H9 (cell line): ENCODE measurements around the gene MYOCD. TPM values are rescaled to one million over a fixed set of nuclear protein-coding genes. Genes with fewer than 3 reads are reported as not detected.

ENCODE experiments used
- DNase-seq: peaks from one replicate; pipeline ENCODE4 v3.0.0-alpha.2; 2017
- H2AFZ ChIP-seq: one replicate; pipeline ENCODE4 v1.6.1; 2013; ENCODE audit warnings: mild to moderate bottlenecking, low read length, control low read depth, moderate library complexity
- H2AK5ac ChIP-seq: 2 replicates; pipeline ENCODE4 v1.6.1; 2013; ENCODE audit warnings: low read length, control low read depth, mixed read lengths; ENCODE audit not compliant: insufficient read length
- H2BK120ac ChIP-seq: one replicate; pipeline ENCODE4 v1.6.1; 2013; ENCODE audit warnings: low read depth, mild to moderate bottlenecking, low read length, control low read depth, inconsistent platforms; ENCODE audit not compliant: poor library complexity, severe bottlenecking
- H2BK12ac ChIP-seq: 2 replicates; pipeline ENCODE4 v1.6.1; 2013; ENCODE audit warnings: low read length, control low read depth, mixed read lengths, low read depth; ENCODE audit not compliant: insufficient read length
- H2BK15ac ChIP-seq: 2 replicates; pipeline ENCODE4 v1.6.1; 2013; ENCODE audit warnings: low read depth, low read length, control low read depth
- H2BK20ac ChIP-seq: one replicate; pipeline ENCODE4 v1.6.1; 2013; ENCODE audit warnings: low read depth, mild to moderate bottlenecking, low read length, control low read depth, inconsistent platforms; ENCODE audit not compliant: poor library complexity, severe bottlenecking
- H2BK5ac ChIP-seq: 2 replicates; pipeline ENCODE4 v1.6.1; 2013; ENCODE audit warnings: low read length, control low read depth, mixed read lengths; ENCODE audit not compliant: insufficient read length
- H3K14ac ChIP-seq: 2 replicates; pipeline ENCODE4 v1.6.1; 2013; ENCODE audit warnings: low read length, control low read depth; ENCODE audit not compliant: insufficient read depth
- H3K18ac ChIP-seq: 2 replicates; pipeline ENCODE4 v1.6.1; 2013; ENCODE audit warnings: low read depth, mild to moderate bottlenecking, mixed read lengths, low read length, control low read depth; ENCODE audit not compliant: insufficient read length
- H3K23ac ChIP-seq: 2 replicates; pipeline ENCODE4 v1.6.1; 2013; ENCODE audit warnings: low read length, control low read depth, mixed read lengths, low read depth; ENCODE audit not compliant: insufficient read length
- H3K23me2 ChIP-seq: 2 replicates; pipeline ENCODE4 v1.6.1; 2013; ENCODE audit warnings: low read depth, mild to moderate bottlenecking, mixed read lengths, low read length, control low read depth; ENCODE audit not compliant: insufficient read length, poor library complexity, severe bottlenecking
- H3K27ac ChIP-seq: 2 replicates; pipeline ENCODE4 v1.5.1; 2013; ENCODE audit warnings: low read length, control low read depth, mixed read lengths, low read depth; ENCODE audit not compliant: insufficient read length
- H3K27me3 ChIP-seq: 2 replicates; pipeline ENCODE4 v1.6.1; 2013; ENCODE audit warnings: low read length, control low read depth, inconsistent platforms; ENCODE audit not compliant: insufficient read depth
- H3K4ac ChIP-seq: 2 replicates; pipeline ENCODE4 v1.6.1; 2013; ENCODE audit warnings: low read depth, mild to moderate bottlenecking, control low read depth, inconsistent platforms, low read length, moderate library complexity
- H3K4me1 ChIP-seq: 2 replicates; pipeline ENCODE4 v1.6.1; 2013; ENCODE audit warnings: low read length, control low read depth, inconsistent platforms; ENCODE audit not compliant: insufficient read depth
- H3K4me2 ChIP-seq: 2 replicates; pipeline ENCODE4 v1.6.1; 2013; ENCODE audit warnings: low read length, control low read depth, mixed read lengths; ENCODE audit not compliant: insufficient read length, insufficient read depth
- H3K56ac ChIP-seq: 2 replicates; pipeline ENCODE4 v1.6.1; 2013; ENCODE audit warnings: low read depth, mild to moderate bottlenecking, mixed read lengths, low read length, control low read depth; ENCODE audit not compliant: insufficient read length
- H3K79me1 ChIP-seq: 2 replicates; pipeline ENCODE4 v1.6.1; 2013; ENCODE audit warnings: low read depth, mild to moderate bottlenecking, moderate library complexity, low read length, control low read depth, inconsistent platforms; ENCODE audit not compliant: insufficient read depth, poor library complexity, severe bottlenecking
- H3K79me2 ChIP-seq: 2 replicates; pipeline ENCODE4 v1.6.1; 2013; ENCODE audit warnings: low read length, control low read depth, inconsistent platforms; ENCODE audit not compliant: insufficient read depth
- H3K9ac ChIP-seq: 2 replicates; pipeline ENCODE4 v1.6.1; 2013; ENCODE audit warnings: low read length, control low read depth, mixed read lengths; ENCODE audit not compliant: insufficient read length; ENCODE audit errors: extremely low read depth
- H3K9me3 ChIP-seq: one replicate; pipeline ENCODE4 v1.6.1; 2013; ENCODE audit warnings: low read depth, low read length, inconsistent platforms; ENCODE audit not compliant: control insufficient read depth
- H3T11ph ChIP-seq: one replicate; pipeline ENCODE4 v1.6.1; 2013; ENCODE audit warnings: mild to moderate bottlenecking, low read length, control low read depth, inconsistent platforms
- H4K20me1 ChIP-seq: one replicate; pipeline ENCODE4 v1.6.1; 2013; ENCODE audit not compliant: control insufficient read depth, insufficient read length, insufficient read depth
- H4K5ac ChIP-seq: 2 replicates; pipeline ENCODE4 v1.6.1; 2013; ENCODE audit warnings: low read depth, mild to moderate bottlenecking, mixed read lengths, low read length, control low read depth; ENCODE audit not compliant: insufficient read length
- H4K8ac ChIP-seq: replicated peaks from 2 replicates; pipeline ENCODE4 v1.6.1; 2013; ENCODE audit warnings: low read length, control low read depth, mixed read lengths, low read depth; ENCODE audit not compliant: insufficient read length
- H4K91ac ChIP-seq: 2 replicates; pipeline ENCODE4 v1.6.1; 2013; ENCODE audit warnings: low read depth, mild to moderate bottlenecking, moderate library complexity, mixed read lengths, low read length, control low read depth; ENCODE audit not compliant: insufficient read length
- H3K27ac Mint-ChIP-seq, 3 experiments: 2 replicates in 2 of 3; 3 replicates in 1 of 3; pipeline ENCODE4 v1.8.0; 2020 to 2021; ENCODE audit warnings: mixed read lengths in 3 of 3, mild to moderate bottlenecking in 1 of 3, moderate library complexity in 1 of 3
- H3K27me3 Mint-ChIP-seq: 2 replicates; pipeline ENCODE4 v1.8.0; 2021; ENCODE audit warnings: low read depth, mild to moderate bottlenecking, moderate library complexity, mixed read lengths
- H3K36me3 Mint-ChIP-seq, 3 experiments: 2 replicates in 2 of 3; 3 replicates in 1 of 3; pipeline ENCODE4 v1.8.0; 2020 to 2021; ENCODE audit warnings: low read depth in 3 of 3, mixed read lengths in 3 of 3; ENCODE audit not compliant: insufficient read depth in 1 of 3
- H3K4me1 Mint-ChIP-seq, 2 experiments: 2 replicates each; pipeline ENCODE4 v1.8.0; 2020; ENCODE audit warnings: mixed read lengths in 2 of 2
- H3K4me3 Mint-ChIP-seq, 2 experiments: 2 replicates in 1 of 2; 3 replicates in 1 of 2; pipeline ENCODE4 v1.8.0; 2020 to 2021; ENCODE audit warnings: mild to moderate bottlenecking in 2 of 2, mixed read lengths in 2 of 2, moderate library complexity in 1 of 2
- H3K9me3 Mint-ChIP-seq, 2 experiments: 2 replicates in 1 of 2; 3 replicates in 1 of 2; pipeline ENCODE4 v1.8.0; 2020; ENCODE audit warnings: mild to moderate bottlenecking in 2 of 2, mixed read lengths in 2 of 2, moderate library complexity in 1 of 2
- CTCF ChIP-seq: fragments of 200-600 bp; sonication (generic); conservative IDR thresholded peaks from 3 replicates; pipeline ENCODE4 v1.8.0; 2021; ENCODE audit warnings: antibody characterized with exemption, mild to moderate bottlenecking
- WGBS: extraction: QIAGEN DNeasy Blood & Tissue Kit; methylation state at CpG from one replicate; pipeline ENCODE4 v1.1.7; 2013; ENCODE audit warnings: missing lambda C conversion rate, low lambda C conversion rate, mixed read lengths; ENCODE audit not compliant: insufficient read length; ENCODE audit errors: extremely low coverage; 5-methylcytosine and 5-hydroxymethylcytosine counted together
- total RNA-seq: library from RNA; stranded (reverse); gene quantifications from 2 replicates; pipeline ENCODE4 v1.2.1, GENCODE V29; 2021

The MYOCD gene
- total RNA-seq, 1 experiment from 2014 or later, result 0.17 TPM

- Histone ChIP-seq H4K20me1 (no peaks in the 10 kb centered on the region), H3T11ph (no peak overlapping the region), H3K27ac (no peak overlapping the region), H3K23me2 (no peaks in the 10 kb centered on the region), H3K4ac (no peak overlapping the region), H3K56ac (no peak overlapping the region), H2BK12ac (no peak overlapping the region), H3K23ac (no peak overlapping the region), H2BK20ac (no peak overlapping the region), H4K5ac (no peak overlapping the region), H3K79me2 (no peaks in the 10 kb centered on the region), H2BK5ac (no peak overlapping the region), H4K91ac (no peak overlapping the region), H2AK5ac (no peak overlapping the region), H3K9ac (no peak overlapping the region), H3K27me3 (no peaks in the 10 kb centered on the region), H3K4me1 (peaks cover 16% of the 10 kb centered on the region; the same call in 1 of the 2 replicates), H3K4me2 (no peak overlapping the region), H4K8ac (no peak overlapping the region), H3K18ac (no peak overlapping the region), H3K79me1 (no peaks in the 10 kb centered on the region), H3K9me3 (no peaks in the 10 kb centered on the region), H2BK15ac (no peak overlapping the region), H2AFZ (no peak overlapping the region), H2BK120ac (no peak overlapping the region), H3K14ac (no peak overlapping the region)
- Mint-ChIP-seq H3K36me3 (no peaks in the 10 kb centered on the region), H3K4me3 (no peak overlapping the region), H3K9me3 (no peaks in the 10 kb centered on the region), H3K27me3 (no peaks in the 10 kb centered on the region), H3K4me1 (peaks cover 43 to 46% of the 10 kb centered on the region in 2 experiments), H3K27ac (peak overlapping the region in 1 of 3 experiments; percentile 16; a peak in 1 of 7 replicates)
- WGBS, result no CpG with 5 or more reads among the region's 3 CpGs
- DNase-seq, result no peak
- no peak for TF ChIP-seq CTCF
Measured at GRCh38 chr17:12624211-12624610, 41.5 kb upstream of the MYOCD start.
